Neural progenitor cell (in vitro differentiated cells): Measurements from ENCODE around the gene FAM120A.

Experiments used
- CTCF ChIP-seq: fragments of 200-600 bp; sonication (generic); IDR thresholded peaks from 2 replicates; pipeline ENCODE4 v1.5.1; 2017; ENCODE audit warnings: antibody characterized with exemption, mild to moderate bottlenecking
- EZH2 ChIP-seq: fragments of 200-600 bp; sonication (generic); IDR thresholded peaks from 2 replicates; pipeline ENCODE4 v1.6.1; 2017; ENCODE audit warnings: antibody characterized with exemption, mild to moderate bottlenecking, moderate library complexity

- TF ChIP-seq CTCF (no peak), EZH2 (no peak)
Observed at GRCh38 chr9:93434056-93434455, 17.4 kb upstream of the FAM120A start.
